Suprapubic skin (tissue), 4 donors: Measurements from ENCODE around the gene ZNF778.

ENCODE experiments used
- EP300 ChIP-seq: sonication (generic); formaldehyde crosslinking; IDR thresholded peaks from one replicate; pipeline ENCODE4 v1.6.1; 2017; ENCODE audit warnings: antibody characterized with exemption
- POLR2A ChIP-seq, 2 donors: fragments of 450-650 bp; IDR thresholded peaks; one replicate each; pipeline ENCODE4 v1.6.1; 2017; ENCODE audit warnings: antibody characterized with exemption in 2 of 2, mild to moderate bottlenecking in 2 of 2, moderate library complexity in 2 of 2
- POLR2AphosphoS5 ChIP-seq, 3 donors: sonication (generic); formaldehyde crosslinking; IDR thresholded peaks; one replicate each; pipeline ENCODE4 v1.6.1; 2017; ENCODE audit warnings: antibody characterized with exemption in 3 of 3
- TF ChIP-seq, protein P1 (sequence below), 2 donors: fragments of 200-600 bp in 1 of 2; fragments of 450-650 bp in 1 of 2; sonication (generic) in 1 of 2; IDR thresholded peaks; one replicate each; pipeline ENCODE4 v1.5.1; 2016 to 2019; ENCODE audit warnings: antibody characterized with exemption in 2 of 2, mild to moderate bottlenecking in 1 of 2, moderate library complexity in 1 of 2

DNA sequence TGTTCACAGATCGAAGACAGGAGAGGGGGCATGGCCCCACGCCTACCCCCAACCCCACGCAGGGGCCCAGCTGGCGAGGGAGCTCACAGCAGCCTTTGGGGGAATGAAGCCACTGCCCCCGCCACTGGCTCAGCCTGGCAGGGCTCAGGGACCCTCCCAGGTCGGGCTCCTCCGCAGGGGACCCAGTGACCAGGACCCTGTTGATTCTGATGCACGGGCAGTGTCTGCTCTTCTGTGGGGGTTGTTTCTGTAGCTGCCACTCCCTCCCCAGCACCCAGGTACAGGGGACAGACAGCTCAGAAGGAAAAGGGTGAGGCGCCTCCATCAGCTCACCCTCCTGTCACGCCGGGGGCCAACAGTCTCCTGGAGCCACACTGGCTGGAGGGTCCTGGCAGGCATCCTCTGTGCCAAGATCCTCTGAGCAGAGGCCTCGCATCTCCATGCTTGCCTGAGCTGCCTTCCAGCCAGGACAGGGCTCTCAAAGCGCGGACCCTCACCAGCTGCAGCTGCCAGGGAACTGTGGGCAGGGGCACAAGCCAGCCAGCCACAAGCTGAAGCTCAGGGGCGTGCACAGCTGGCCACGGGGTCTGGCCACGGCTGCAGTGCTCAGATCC lies 49.1 kb downstream of the ZNF778 start:
- TF ChIP-seq POLR2A (IDR thresholded peaks at IDR 0.05), result no peak
- TF ChIP-seq, protein P1, sequence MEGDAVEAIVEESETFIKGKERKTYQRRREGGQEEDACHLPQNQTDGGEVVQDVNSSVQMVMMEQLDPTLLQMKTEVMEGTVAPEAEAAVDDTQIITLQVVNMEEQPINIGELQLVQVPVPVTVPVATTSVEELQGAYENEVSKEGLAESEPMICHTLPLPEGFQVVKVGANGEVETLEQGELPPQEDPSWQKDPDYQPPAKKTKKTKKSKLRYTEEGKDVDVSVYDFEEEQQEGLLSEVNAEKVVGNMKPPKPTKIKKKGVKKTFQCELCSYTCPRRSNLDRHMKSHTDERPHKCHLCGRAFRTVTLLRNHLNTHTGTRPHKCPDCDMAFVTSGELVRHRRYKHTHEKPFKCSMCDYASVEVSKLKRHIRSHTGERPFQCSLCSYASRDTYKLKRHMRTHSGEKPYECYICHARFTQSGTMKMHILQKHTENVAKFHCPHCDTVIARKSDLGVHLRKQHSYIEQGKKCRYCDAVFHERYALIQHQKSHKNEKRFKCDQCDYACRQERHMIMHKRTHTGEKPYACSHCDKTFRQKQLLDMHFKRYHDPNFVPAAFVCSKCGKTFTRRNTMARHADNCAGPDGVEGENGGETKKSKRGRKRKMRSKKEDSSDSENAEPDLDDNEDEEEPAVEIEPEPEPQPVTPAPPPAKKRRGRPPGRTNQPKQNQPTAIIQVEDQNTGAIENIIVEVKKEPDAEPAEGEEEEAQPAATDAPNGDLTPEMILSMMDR (IDR thresholded peaks at IDR 0.05), result no peak
- TF ChIP-seq EP300, result no peak
- TF ChIP-seq POLR2AphosphoS5 (IDR thresholded peaks at IDR 0.05), result no peak
